ENCODE measurements around the gene CUL5. TPM values are rescaled to one million over a fixed set of nuclear protein-coding genes. Genes with fewer than 3 reads are reported as not detected.
A peak's percentile ranks its signal among the peaks of the same experiment; 100 is the strongest.
"Not testable (repeated sequence)": the region's sequence is repeated elsewhere in the genome, so short reads cannot be mapped to it uniquely, and the experiment has no call there.

Gene CUL5
- total RNA-seq, 1 donor from 2014 or later = 55.0 TPM

- peak; percentile 77 for DNase-seq
Observed at GRCh38 chr11:108117746-108118371, 109.2 kb downstream of the CUL5 start.

DNA sequence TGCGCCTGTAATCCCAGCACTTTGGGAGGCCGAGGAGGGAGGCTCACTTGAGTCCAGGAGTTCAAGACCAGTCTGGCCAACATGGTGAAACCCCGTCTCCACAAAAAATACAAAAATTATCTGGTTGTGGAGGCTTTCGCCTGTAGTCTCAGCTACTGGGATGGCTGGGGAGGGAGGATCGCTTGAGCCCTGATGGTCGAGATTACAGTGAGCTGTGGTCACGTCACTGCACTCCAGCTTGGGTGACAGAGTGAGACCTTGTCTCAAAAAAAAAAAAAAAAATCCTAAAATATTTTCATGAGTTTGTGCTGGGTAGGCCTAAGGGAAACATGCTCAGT lies 112.2 kb downstream of the CUL5 start:
- DNase-seq = not testable (repeated sequence)

DNA sequence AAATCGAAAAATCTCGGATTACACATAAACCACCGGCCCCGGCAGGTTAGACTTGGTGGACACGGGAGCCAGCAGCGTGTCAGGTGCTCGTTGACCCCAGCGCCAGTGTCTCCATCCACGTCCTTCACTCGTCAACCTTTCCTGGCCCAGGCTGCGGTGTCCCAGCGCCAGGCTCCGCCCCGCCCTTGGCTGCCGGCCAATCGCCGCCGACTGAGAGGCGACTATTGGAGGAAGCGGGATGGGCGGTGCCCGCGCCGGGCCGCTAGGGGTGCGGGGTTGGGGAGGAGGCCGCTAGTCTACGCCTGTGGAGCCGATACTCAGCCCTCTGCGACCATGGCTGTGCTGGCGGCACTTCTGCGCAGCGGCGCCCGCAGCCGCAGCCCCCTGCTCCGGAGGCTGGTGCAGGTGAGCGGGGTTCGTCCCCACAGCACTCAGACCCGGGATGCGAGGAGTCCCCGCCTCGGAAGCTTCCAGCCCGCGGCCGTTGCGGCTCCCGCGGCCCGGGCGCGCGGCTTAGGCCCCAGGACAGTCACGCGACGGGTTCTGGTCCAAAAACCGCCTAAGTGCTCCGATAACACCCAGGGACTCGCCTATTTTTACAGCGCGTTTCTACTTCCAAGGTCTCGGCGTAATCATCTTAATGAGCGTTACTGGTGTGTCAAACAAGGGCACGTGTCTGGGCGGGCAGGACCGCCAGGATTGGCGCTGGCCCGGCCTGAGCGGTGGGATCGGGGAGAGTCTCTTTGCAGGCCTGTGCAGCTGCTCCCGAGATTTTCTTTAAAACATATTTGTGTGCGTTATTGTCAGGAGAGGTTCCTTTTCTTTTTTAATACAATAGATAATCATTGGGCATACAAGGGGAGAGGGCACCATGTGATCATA lies 112.8 kb downstream of the CUL5 start, which contains the start of gene ACAT1:
TSS of gene ACAT1 (plus strand) at position 294 of the 882 bp plus-strand sequence. CDS start at position 334, 40 bp downstream.
- peak; percentile 95 for DNase-seq

DNA sequence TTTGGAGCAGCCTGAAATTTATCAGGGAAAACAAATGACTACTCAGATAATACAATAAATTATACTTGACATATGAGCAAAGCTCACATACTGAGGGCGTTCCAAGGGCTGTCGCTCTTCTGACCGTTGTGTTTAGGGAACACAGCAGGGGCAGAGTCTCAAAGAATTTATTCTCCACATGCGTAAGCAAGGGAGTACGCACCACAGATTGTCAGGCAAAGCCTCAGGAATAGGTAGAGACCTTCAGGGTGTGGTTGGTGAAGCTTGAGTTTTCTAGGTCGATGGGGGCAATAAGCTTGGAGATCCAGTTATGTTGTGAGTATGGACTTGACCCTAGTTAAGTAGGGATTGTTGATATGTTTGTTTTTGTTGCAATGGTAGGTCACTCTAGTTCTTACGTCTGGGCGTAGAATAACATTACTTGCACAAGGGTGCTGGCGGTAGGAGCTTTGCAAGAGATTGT lies 113.5 kb downstream of the CUL5 start:
- peak; percentile 49 for DNase-seq

- no peak for DNase-seq
Observed at GRCh38 chr11:108125096-108125495, 116.4 kb downstream of the CUL5 start.

GRCh38 chr11:108128772-108129171 lies 120.1 kb downstream of the CUL5 start:
- no peak for DNase-seq

- no peak for DNase-seq
Observed at GRCh38 chr11:108131993-108132392, 123.3 kb downstream of the CUL5 start.

- DNase-seq = not testable (repeated sequence)
Observed at GRCh38 chr11:108132993-108133538, 124.4 kb downstream of the CUL5 start.

- DNase-seq = peak; percentile 35
Observed at GRCh38 chr11:108135845-108136544, 127.3 kb downstream of the CUL5 start.

- DNase-seq = no peak
Observed at GRCh38 chr11:108137212-108137611, 128.5 kb downstream of the CUL5 start.

- no peak for DNase-seq
Observed at GRCh38 chr11:108142304-108142703, 133.6 kb downstream of the CUL5 start.

- no peak for DNase-seq
Observed at GRCh38 chr11:108144615-108145014, 135.9 kb downstream of the CUL5 start.

DNA sequence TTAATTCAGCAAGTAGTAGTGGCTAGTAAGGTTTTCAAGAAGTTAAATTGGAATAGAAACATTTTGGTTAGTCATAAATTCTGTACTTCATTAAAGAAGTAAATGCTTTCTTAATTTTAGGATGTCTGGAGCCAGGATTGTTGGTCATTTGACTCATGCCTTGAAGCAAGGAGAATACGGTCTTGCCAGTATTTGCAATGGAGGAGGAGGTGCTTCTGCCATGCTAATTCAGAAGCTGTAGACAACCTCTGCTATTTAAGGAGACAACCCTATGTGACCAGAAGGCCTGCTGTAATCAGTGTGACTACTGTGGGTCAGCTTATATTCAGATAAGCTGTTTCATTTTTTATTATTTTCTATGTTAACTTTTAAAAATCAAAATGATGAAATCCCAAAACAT lies 138.5 kb downstream of the CUL5 start:
- no peak for DNase-seq

DNA sequence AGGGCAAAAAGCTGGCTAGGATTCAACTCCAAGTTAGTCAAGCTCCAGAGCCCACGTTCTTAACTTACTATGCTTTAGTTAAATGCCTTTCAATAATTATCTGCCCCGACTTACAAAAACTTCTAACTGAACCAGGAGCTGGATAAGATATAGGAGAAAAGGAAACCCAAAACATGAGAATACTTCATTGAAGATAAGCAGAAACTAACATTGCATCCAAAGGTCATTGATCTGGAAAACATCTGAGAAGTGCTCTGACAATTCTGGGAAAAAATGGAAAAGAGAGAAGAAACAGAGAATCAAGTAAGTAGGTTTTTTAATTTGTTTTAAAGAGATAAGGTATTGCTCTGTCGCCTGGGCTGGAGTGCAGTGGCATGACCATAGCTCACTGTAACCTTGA lies 139.9 kb downstream of the CUL5 start:
- no peak for DNase-seq

- DNase-seq = no peak
Observed at GRCh38 chr11:108154591-108154990, 145.9 kb downstream of the CUL5 start.

Other genes with a start within 250 kb of the CUL5 start
- gene SLC35F2, start 150.1 kb upstream of the CUL5 start, total RNA-seq = 58.5 and 74.1 TPM in 2 replicates
- 0.05 and 0.17 TPM in 2 replicates for gene RAB39A, start 80.5 kb upstream of the CUL5 start, total RNA-seq
- 129 and 166 TPM in 2 replicates for gene ACAT1, start 112.7 kb downstream of the CUL5 start, total RNA-seq
- 17.5 and 21.9 TPM in 2 replicates for gene NPAT, start 213.7 kb downstream of the CUL5 start, total RNA-seq
- gene ATM, start 214.2 kb downstream of the CUL5 start, total RNA-seq = 82.9 and 86.4 TPM in 2 replicates